Osteoblast (primary cell): ENCODE data around the gene USP9Y. TPM values are rescaled to one million over a fixed set of nuclear protein-coding genes. Genes with fewer than 3 reads are reported as not detected.

ENCODE experiments used
- DNase-seq: peaks from one replicate; pipeline ENCODE4 v3.0.0; 2011; ENCODE audit warnings: low spot score, mixed read lengths; ENCODE audit not compliant: insufficient read length; ENCODE audit errors: missing footprints
- H2AFZ ChIP-seq: 2 replicates; pipeline ENCODE4 v1.6.0; 2011; ENCODE audit warnings: mild to moderate bottlenecking, low read length
- H3K27ac ChIP-seq: 2 replicates; pipeline ENCODE4 v1.5.1; 2011; ENCODE audit warnings: mild to moderate bottlenecking, low read depth, low read length, moderate library complexity
- H3K27me3 ChIP-seq: 2 replicates; pipeline ENCODE4 v1.6.0; 2012; ENCODE audit warnings: mild to moderate bottlenecking, control low read depth, inconsistent platforms, low read length, moderate library complexity; ENCODE audit not compliant: insufficient read depth
- H3K36me3 ChIP-seq: 2 replicates; pipeline ENCODE4 v1.5.1; 2011; ENCODE audit warnings: mild to moderate bottlenecking, low read length, control low read depth, moderate library complexity; ENCODE audit not compliant: insufficient read depth
- H3K4me1 ChIP-seq: 2 replicates; pipeline ENCODE4 v1.5.1; 2011; ENCODE audit warnings: mild to moderate bottlenecking, low read length, control low read depth, moderate library complexity; ENCODE audit not compliant: insufficient read depth
- H3K4me2 ChIP-seq: 2 replicates; pipeline ENCODE4 v1.6.0; 2011; ENCODE audit warnings: mild to moderate bottlenecking, low read length; ENCODE audit not compliant: insufficient read depth
- H3K4me3 ChIP-seq: fragments of 200-600 bp; sonication (generic); 3 replicates; pipeline ENCODE4 v1.5.1; 2012; ENCODE audit warnings: mild to moderate bottlenecking, low read length, inconsistent platforms; ENCODE audit not compliant: insufficient read depth
- H3K79me2 ChIP-seq: 2 replicates; pipeline ENCODE4 v1.6.0; 2012; ENCODE audit warnings: mild to moderate bottlenecking, low read length, control low read depth, inconsistent platforms; ENCODE audit not compliant: insufficient read depth
- H3K9me3 ChIP-seq: 2 replicates; pipeline ENCODE4 v1.5.1; 2011; ENCODE audit warnings: low read depth, low read length, control low read depth
- H4K20me1 ChIP-seq: 2 replicates; pipeline ENCODE4 v1.6.0; 2012; ENCODE audit warnings: mild to moderate bottlenecking, low read length, control low read depth; ENCODE audit not compliant: insufficient read depth
- CTCF ChIP-seq: IDR thresholded peaks from 2 replicates; pipeline ENCODE4 v1.5.1; 2011; ENCODE audit warnings: mild to moderate bottlenecking, low read depth, low read length, moderate library complexity; ENCODE audit errors: extremely low read depth
- total RNA-seq: library from RNA; depleted of rRNA; stranded (reverse); fragments of >200 nt; gene quantifications from 2 replicates; pipeline ENCODE4 v1.2.3, GENCODE V29; 2012

Gene USP9Y
- total RNA-seq, 1 donor = 26.4 TPM

GRCh38 chrY:12752856-12753255 lies 51.8 kb downstream of the USP9Y start:
- Histone ChIP-seq H3K4me1 (no peaks in the 10 kb centered on the region), H3K79me2 (no peaks in the 10 kb centered on the region), H3K36me3 (no peaks in the 10 kb centered on the region), H3K27me3 (no peaks in the 10 kb centered on the region), H4K20me1 (no peaks in the 10 kb centered on the region), H3K4me2 (no peak overlapping the region), H2AFZ (no peak overlapping the region), H3K4me3 (no peak overlapping the region), H3K9me3 (no peaks in the 10 kb centered on the region), H3K27ac (no peak overlapping the region)
- DNase-seq = no peak
- TF ChIP-seq CTCF = no peak

GRCh38 chrY:12756021-12756420 lies 55.0 kb downstream of the USP9Y start:
- H3K79me2 ChIP-seq = no peaks in the 10 kb centered on the region
- no peaks in the 10 kb centered on the region for H3K36me3 ChIP-seq
- DNase-seq = no peak
- no peaks in the 10 kb centered on the region for H3K27me3 ChIP-seq
- no peaks in the 10 kb centered on the region for H4K20me1 ChIP-seq
- H3K4me2 ChIP-seq = no peak overlapping the region
- H3K4me3 ChIP-seq = no peak overlapping the region
- TF ChIP-seq CTCF = no peak
- H3K27ac ChIP-seq = no peak overlapping the region
- no peaks in the 10 kb centered on the region for H3K4me1 ChIP-seq
- no peaks in the 10 kb centered on the region for H3K9me3 ChIP-seq
- no peak overlapping the region for H2AFZ ChIP-seq

GRCh38 chrY:12765976-12766375 lies 64.9 kb downstream of the USP9Y start:
- H3K4me1 ChIP-seq = no peaks in the 10 kb centered on the region
- no peak overlapping the region for H2AFZ ChIP-seq
- H3K4me2 ChIP-seq = no peak overlapping the region
- DNase-seq = no peak
- H4K20me1 ChIP-seq = no peaks in the 10 kb centered on the region
- no peaks in the 10 kb centered on the region for H3K36me3 ChIP-seq
- H3K9me3 ChIP-seq = no peaks in the 10 kb centered on the region
- H3K4me3 ChIP-seq = no peak overlapping the region
- no peak overlapping the region for H3K27ac ChIP-seq
- TF ChIP-seq CTCF = no peak
- no peaks in the 10 kb centered on the region for H3K79me2 ChIP-seq
- no peaks in the 10 kb centered on the region for H3K27me3 ChIP-seq

- H3K27ac ChIP-seq = no peak overlapping the region
- DNase-seq = no peak
- no peak overlapping the region for H3K4me3 ChIP-seq
- no peak overlapping the region for H3K4me2 ChIP-seq
- TF ChIP-seq CTCF = no peak
- H2AFZ ChIP-seq = no peak overlapping the region
- H3K4me1 ChIP-seq = no peaks in the 10 kb centered on the region
- no peaks in the 10 kb centered on the region for H3K36me3 ChIP-seq
- no peaks in the 10 kb centered on the region for H3K27me3 ChIP-seq
- no peaks in the 10 kb centered on the region for H3K79me2 ChIP-seq
- H4K20me1 ChIP-seq = no peaks in the 10 kb centered on the region
- H3K9me3 ChIP-seq = no peaks in the 10 kb centered on the region
Measured at GRCh38 chrY:12784521-12784920, 83.5 kb downstream of the USP9Y start.
